Progenitor cell of endocrine pancreas (in vitro differentiated cells): ENCODE results near the gene VILL. TPM values are rescaled to one million over a fixed set of nuclear protein-coding genes. Genes with fewer than 3 reads are reported as not detected.
"Not testable (repeated sequence)": the region's sequence is repeated elsewhere in the genome, so short reads cannot be mapped to it uniquely, and the experiment has no call there.

Experiments
- DNase-seq: peaks from one replicate; pipeline ENCODE4 v3.0.0; 2021; ENCODE audit warnings: low spot score; ENCODE audit not compliant: unreplicated experiment
- H3K27ac Mint-ChIP-seq: 2 replicates; pipeline ENCODE4 v1.8.0; 2021; ENCODE audit warnings: mild to moderate bottlenecking, moderate library complexity, mixed read lengths
- H3K27me3 Mint-ChIP-seq: 2 replicates; pipeline ENCODE4 v1.8.0; 2021; ENCODE audit warnings: mixed read lengths
- H3K36me3 Mint-ChIP-seq: 2 replicates; pipeline ENCODE4 v1.8.0; 2022; ENCODE audit warnings: mixed read lengths; ENCODE audit not compliant: insufficient read depth
- H3K4me1 Mint-ChIP-seq: 2 replicates; pipeline ENCODE4 v1.8.0; 2021; ENCODE audit warnings: low read depth, mixed read lengths
- H3K4me3 Mint-ChIP-seq: 2 replicates; pipeline ENCODE4 v1.8.0; 2021; ENCODE audit warnings: low read depth, mild to moderate bottlenecking, moderate library complexity, mixed read lengths
- H3K9me3 Mint-ChIP-seq: 2 replicates; pipeline ENCODE4 v1.8.0; 2021; ENCODE audit warnings: low read depth, mixed read lengths
- CTCF ChIP-seq: fragments of 200-600 bp; sonication (generic); IDR thresholded peaks from one replicate; pipeline ENCODE4 v1.5.0; 2021; ENCODE audit warnings: antibody characterized with exemption, mild to moderate bottlenecking; ENCODE audit not compliant: unreplicated experiment
- total RNA-seq: library from RNA; stranded (reverse); gene quantifications from 2 replicates; pipeline ENCODE4 v1.2.1, GENCODE V29; 2021

Gene VILL
- total RNA-seq, 1 donor from 2014 or later: 6.8 TPM

GRCh38 chr3:37969596-37970100 is 20.9 kb upstream of the VILL start:
- Mint-ChIP-seq H3K4me3 (no peak overlapping the region), H3K4me1 (peaks cover 25% of the 10 kb centered on the region), H3K27me3 (no peaks in the 10 kb centered on the region), H3K27ac (no peak overlapping the region), H3K9me3 (no peaks in the 10 kb centered on the region), H3K36me3 (peaks cover 17% of the 10 kb centered on the region)
- no peak for TF ChIP-seq CTCF
- no peak for DNase-seq

DNA sequence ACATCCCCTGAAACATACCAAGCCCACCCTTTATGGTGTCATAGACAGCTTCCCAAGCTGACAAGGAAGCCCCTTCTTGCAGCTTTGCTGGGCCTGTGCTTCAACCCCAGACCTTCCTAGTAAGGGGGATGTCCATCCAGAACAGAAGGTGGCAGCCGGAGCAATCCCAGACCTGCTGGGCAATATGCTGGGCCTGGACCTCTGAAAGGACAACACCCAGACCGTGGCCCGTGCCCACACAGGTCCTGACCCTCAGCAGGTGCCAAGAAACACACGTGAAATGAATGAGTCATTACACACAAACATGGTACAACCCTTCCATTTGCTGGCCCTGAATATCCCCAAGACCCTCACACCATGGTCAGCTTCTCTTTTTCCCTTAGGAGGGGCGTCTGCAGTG is 19.8 kb upstream of the VILL start:
- Mint-ChIP-seq H3K9me3 (no peaks in the 10 kb centered on the region), H3K27me3 (no peaks in the 10 kb centered on the region), H3K27ac (peak overlapping the region; percentile 85), H3K4me1 (peaks cover 16% of the 10 kb centered on the region), H3K36me3 (peaks cover 19% of the 10 kb centered on the region), H3K4me3 (no peak overlapping the region)
- no peak for DNase-seq
- TF ChIP-seq CTCF: no peak

GRCh38 chr3:37971467-37971866 is 19.1 kb upstream of the VILL start:
- no peak overlapping the region for H3K4me3 Mint-ChIP-seq

DNA sequence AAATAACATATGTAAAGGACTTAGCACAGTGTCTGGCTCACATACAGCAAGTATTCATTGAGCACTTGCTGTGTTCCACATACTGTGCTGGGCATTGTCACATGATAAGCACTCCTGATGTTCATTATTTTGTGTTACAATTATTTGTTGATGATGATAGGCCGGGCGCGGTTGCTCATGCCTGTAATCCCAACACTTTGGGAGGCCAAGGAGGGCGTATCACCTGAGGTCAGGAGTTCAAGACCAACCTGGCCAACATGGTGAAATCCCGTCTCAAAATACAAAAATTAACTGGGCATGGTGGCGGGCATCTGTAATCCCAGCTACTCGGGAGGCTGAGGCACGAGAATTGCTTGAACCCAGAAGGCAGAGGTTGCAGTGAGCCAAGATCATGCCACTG is 18.5 kb upstream of the VILL start:
- H3K27me3 Mint-ChIP-seq, H3K4me3 Mint-ChIP-seq, H3K27ac Mint-ChIP-seq, H3K4me1 Mint-ChIP-seq, H3K9me3 Mint-ChIP-seq, DNase-seq: not testable (repeated sequence)
- H3K36me3 Mint-ChIP-seq: peaks cover 18% of the 10 kb centered on the region

More at GRCh38 chr3:37971467-37971866, 19.1 kb upstream of the VILL start:
- no peaks in the 10 kb centered on the region for H3K27me3 Mint-ChIP-seq
- H3K4me1 Mint-ChIP-seq: peaks cover 9% of the 10 kb centered on the region
- peaks cover 19% of the 10 kb centered on the region for H3K36me3 Mint-ChIP-seq
- no peak for DNase-seq
- no peak for TF ChIP-seq CTCF
- no peaks in the 10 kb centered on the region for H3K9me3 Mint-ChIP-seq
- H3K27ac Mint-ChIP-seq: no peak overlapping the region

- Mint-ChIP-seq H3K9me3 (no peaks in the 10 kb centered on the region), H3K4me1 (peaks cover 5% of the 10 kb centered on the region), H3K27ac (no peak overlapping the region), H3K4me3 (no peak overlapping the region), H3K27me3 (no peaks in the 10 kb centered on the region), H3K36me3 (peaks cover 18% of the 10 kb centered on the region)
- DNase-seq: no peak
- TF ChIP-seq CTCF: no peak
Observed at GRCh38 chr3:37973246-37974054, 17.1 kb upstream of the VILL start.
